Adrenal gland (tissue), 12 donors: Measurements from ENCODE around the gene CMTM8. TPM values are rescaled to one million over a fixed set of nuclear protein-coding genes. Genes with fewer than 3 reads are reported as not detected.

Experiments
- DNase-seq, 7 donors: peaks; one replicate each; pipeline ENCODE4 v3.0.0-alpha.2; 2019 to 2020
- H3K27ac ChIP-seq, 5 donors: fragments of 200-600 bp; sonication (generic) in 4 of 5; 1 replicate in 3 of 5; 2 replicates in 2 of 5; pipeline versions ENCODE4 v1.5.1 to v1.8.0; 2016 to 2020; ENCODE audit warnings: mild to moderate bottlenecking in 1 of 5
- H3K27me3 ChIP-seq: fragments of 200-600 bp; 2 replicates; pipeline ENCODE4 v1.8.0; 2021
- H3K36me3 ChIP-seq, 2 donors: fragments of 200-600 bp; replicated peaks in 1 of 2; 1 replicate in 1 of 2; 2 replicates in 1 of 2; pipeline versions ENCODE4 v1.5.1 to v1.8.0; 2018 to 2022
- H3K4me1 ChIP-seq, 2 donors: fragments of 200-600 bp; replicated peaks in 1 of 2; 1 replicate in 1 of 2; 2 replicates in 1 of 2; pipeline versions ENCODE4 v1.5.1 to v1.8.0; 2018 to 2021
- H3K4me3 ChIP-seq, 4 donors: fragments of 200-600 bp; sonication (generic) in 3 of 4; one replicate each; pipeline ENCODE4 v1.5.1; 2016 to 2018
- H3K9me3 ChIP-seq, 3 donors: fragments of 200-600 bp; sonication (generic) in 1 of 3; replicated peaks in 1 of 3; 1 replicate in 2 of 3; 2 replicates in 1 of 3; pipeline versions ENCODE4 v1.5.1 to v1.8.0; 2016 to 2021
- CTCF ChIP-seq, 6 experiments: fragments of 450-650 bp in 4 of 6; fragments of 200-600 bp in 2 of 6; sonication (generic) in 1 of 6; IDR thresholded peaks; 1 replicate in 5 of 6; 2 replicates in 1 of 6; pipeline versions ENCODE4 v1.5.1 to v1.8.0; 2016 to 2021; ENCODE audit warnings: antibody characterized with exemption in 6 of 6, mild to moderate bottlenecking in 2 of 6, moderate library complexity in 1 of 6
- POLR2A ChIP-seq, 2 donors: fragments of 450-650 bp; IDR thresholded peaks; one replicate each; pipeline ENCODE4 v1.6.1; 2017; ENCODE audit warnings: antibody characterized with exemption in 2 of 2, mild to moderate bottlenecking in 2 of 2, moderate library complexity in 1 of 2
- WGBS, 4 donors: extraction: QIAGEN DNeasy Blood & Tissue Kit in 2 of 4; methylation state at CpG; one replicate each; pipeline versions ENCODE4 v1.1.5 to v1.1.7; 2013 to 2017; 5-methylcytosine and 5-hydroxymethylcytosine counted together
- intact Hi-C, 2 donors: fragments of 100-400 bp; cut with DNase I; formaldehyde crosslinking; loops; one replicate each; pipeline versions ENCODE4 v1.14.1 to v1.15.0; 2022 to 2023
- polyA plus RNA-seq, 3 donors: library from polyadenylated mRNA; stranded (reverse); fragments of 200-250 nt in 2 of 3; fragments of 350-450 nt in 1 of 3; fragmentation: Illumina TruSeq in 1 of 3; extraction: RNeasy Lipid Tissue Mini Kit (QIAGEN cat#74804) in 1 of 3; gene quantifications; one replicate each; pipeline ENCODE4 v1.2.3, GENCODE V29; 2013 to 2014
- total RNA-seq, 9 donors: library from RNA; depleted of rRNA in 4 of 9; stranded (reverse); fragments of >200 nt in 4 of 9; fragments of 120-200 nt in 1 of 9; fragmentation: NEBNext Ultra II Directional in 1 of 9; extraction: Animal tissue kit (Norgen Biotek cat#: 25700) in 1 of 9; gene quantifications; one replicate each; pipeline versions ENCODE4 v1.1.0 to v1.2.4, GENCODE V29; 2013 to 2023
- donor health status: healthy with polysubstance abuse.
- donor health status: Bipolar disorder and iron deficiency.
- donor health status: DM: yes; HTN: yes; CAD: no.
- donor health status: DM: no; HTN: no; CAD: no.
- donor health status: DM: no; HTN: no; CAD: no.
- donor health status: DM: yes; HTN: yes; CAD: no.

Gene CMTM8
- total and polyA plus RNA-seq, 12 donors: 3.3 to 24.1 (median 16.0) TPM

- TF ChIP-seq POLR2A (IDR thresholded peaks at IDR 0.05) (no peak), CTCF (IDR thresholded peaks at IDR 0.05) (no peak)
- WGBS, 4 donors: 11 to 17% (median 13%) methylated on average over 28 to 49 of the region's 49 CpGs
- Histone ChIP-seq H3K9me3 (no peaks in the 10 kb centered on the region), H3K4me3 (peak overlapping the region in 2 of 4 donors; percentile 76 to 91), H3K27me3 (no peaks in the 10 kb centered on the region), H3K27ac (peak overlapping the region in 1 of 5 donors; percentile 57), H3K36me3 (no peaks in the 10 kb centered on the region), H3K4me1 (peaks cover 6 to 14% of the 10 kb centered on the region in 2 donors)
- intact Hi-C loops: no loop called here
- DNase-seq: peak in 4 of 7 donors; percentile 33 to 56 (median 40)
These were observed 619 bp upstream of the CMTM8 start for GRCh38 chr3:32237670-32238452.

GRCh38 chr3:32239307-32240158 lies 1.1 kb downstream of the CMTM8 start:
- H3K4me3 ChIP-seq: peak overlapping the region in 3 of 4 donors; percentile 27 to 91 (median 76)
- H3K36me3 ChIP-seq: no peaks in the 10 kb centered on the region
- peak overlapping the region in 3 of 5 donors; percentile 10 to 57 (median 17) for H3K27ac ChIP-seq
- DNase-seq: peak in 1 of 7 donors; percentile 15
- TF ChIP-seq POLR2A (IDR thresholded peaks at IDR 0.05) (no peak), CTCF (IDR thresholded peaks at IDR 0.05) (no peak)
- H3K27me3 ChIP-seq: no peaks in the 10 kb centered on the region
- intact Hi-C loops: no loop called here
- H3K4me1 ChIP-seq: peaks cover 6 to 14% of the 10 kb centered on the region in 2 donors
- 47 to 60% (median 49%) methylated on average over 12 of the region's 12 CpGs for WGBS, 4 donors
- H3K9me3 ChIP-seq: no peaks in the 10 kb centered on the region

- intact Hi-C loops: no loop called here
These were observed 1.7 kb downstream of the CMTM8 start for GRCh38 chr3:32240159-32240545.

More at GRCh38 chr3:32240159-32240545, 1.7 kb downstream of the CMTM8 start:
- peak in 3 of 6 experiments; percentile 11 to 20 (median 18) for TF ChIP-seq CTCF (IDR thresholded peaks at IDR 0.05)
- TF ChIP-seq POLR2A (IDR thresholded peaks at IDR 0.05): no peak
- H3K27me3 ChIP-seq: no peaks in the 10 kb centered on the region
- H3K4me3 ChIP-seq: no peak overlapping the region
- peaks cover 6 to 14% of the 10 kb centered on the region in 2 donors for H3K4me1 ChIP-seq
- peak in 1 of 7 donors; percentile 10 for DNase-seq
- no peaks in the 10 kb centered on the region for H3K36me3 ChIP-seq
- WGBS, 4 donors: 80 to 84% (median 82%) methylated on average over 6 of the region's 6 CpGs
- no peaks in the 10 kb centered on the region for H3K9me3 ChIP-seq
- H3K27ac ChIP-seq: no peak overlapping the region
